Esophagus (tissue), 2 donors: ENCODE measurements around the gene MRI1. TPM values are rescaled to one million over a fixed set of nuclear protein-coding genes. Genes with fewer than 3 reads are reported as not detected.
"Not testable (repeated sequence)": the region's sequence is repeated elsewhere in the genome, so short reads cannot be mapped to it uniquely, and the experiment has no call there.

ENCODE experiments used
- H3K27ac ChIP-seq, 2 donors: one replicate each; pipeline ENCODE4 v1.5.1; 2013; ENCODE audit warnings: low read depth in 2 of 2, mild to moderate bottlenecking in 2 of 2, inconsistent platforms in 1 of 2, low read length in 1 of 2, moderate library complexity in 1 of 2
- H3K27me3 ChIP-seq, 2 donors: one replicate each; pipeline ENCODE4 v1.6.1; 2013; ENCODE audit warnings: low read length in 2 of 2, control low read depth in 1 of 2, mild to moderate bottlenecking in 1 of 2; ENCODE audit not compliant: insufficient read depth in 2 of 2, control insufficient read depth in 1 of 2
- H3K36me3 ChIP-seq, 2 donors: one replicate each; pipeline ENCODE4 v1.6.1; 2013; ENCODE audit warnings: low read length in 1 of 2; ENCODE audit not compliant: control insufficient read depth in 2 of 2, insufficient read depth in 2 of 2
- H3K4me1 ChIP-seq, 2 donors: one replicate each; pipeline ENCODE4 v1.6.1; 2013; ENCODE audit warnings: low read length in 1 of 2; ENCODE audit not compliant: control insufficient read depth in 2 of 2, insufficient read depth in 2 of 2
- H3K4me3 ChIP-seq, 2 donors: one replicate each; pipeline ENCODE4 v1.5.1; 2013; ENCODE audit warnings: low read length in 2 of 2, mild to moderate bottlenecking in 2 of 2, low read depth in 1 of 2, moderate library complexity in 1 of 2
- H3K9me3 ChIP-seq, 2 donors: one replicate each; pipeline ENCODE4 v1.6.1; 2013; ENCODE audit warnings: mild to moderate bottlenecking in 2 of 2, low read depth in 1 of 2, low read length in 1 of 2, moderate library complexity in 1 of 2; ENCODE audit not compliant: control insufficient read depth in 2 of 2, insufficient read depth in 1 of 2
- WGBS, 2 donors: extraction: QIAGEN DNeasy Blood & Tissue Kit; methylation state at CpG; one replicate each; pipeline ENCODE4 v1.1.7; 2013; 5-methylcytosine and 5-hydroxymethylcytosine counted together
- polyA plus RNA-seq, 2 donors: library from polyadenylated mRNA; stranded (reverse); fragments of 200-250 nt; gene quantifications; one replicate each; pipeline ENCODE4 v1.2.3, GENCODE V29; 2013
- donor health status: healthy with polysubstance abuse.
- donor health status: Bipolar disorder and iron deficiency.

MRI1 gene
- polyA plus RNA-seq, 2 donors, result 17.7 to 28.9 TPM

- no peaks in the 10 kb centered on the region for H3K27me3 ChIP-seq
- no peak overlapping the region for H3K4me3 ChIP-seq
- WGBS, 2 donors, result 90 to 92% methylated on average over 19 of the region's 19 CpGs
- peaks cover 3 to 9% of the 10 kb centered on the region in 2 donors for H3K4me1 ChIP-seq
- H3K27ac ChIP-seq, result no peak overlapping the region
- H3K36me3 ChIP-seq, result peaks cover 0 to 9% of the 10 kb centered on the region in 2 donors
- no peaks in the 10 kb centered on the region for H3K9me3 ChIP-seq
These were observed 4.2 kb downstream of the MRI1 start for GRCh38 chr19:13768510-13768909.

- H3K9me3 ChIP-seq, result no peaks in the 10 kb centered on the region
- peaks cover 3 to 5% of the 10 kb centered on the region in 2 donors for H3K4me1 ChIP-seq
- H3K27me3 ChIP-seq, result no peaks in the 10 kb centered on the region
- no peak overlapping the region for H3K27ac ChIP-seq
- H3K4me3 ChIP-seq, result no peak overlapping the region
- WGBS, 2 donors, result 84 to 86% methylated on average over 16 of the region's 16 CpGs
- peaks cover 0 to 9% of the 10 kb centered on the region in 2 donors for H3K36me3 ChIP-seq
These were observed 5.8 kb downstream of the MRI1 start for GRCh38 chr19:13770013-13770635.

- Histone ChIP-seq H3K36me3 (peaks cover 0 to 17% of the 10 kb centered on the region in 2 donors), H3K27ac (peak within 1 kb of the TSS; percentile 94), H3K27me3 (no peaks in the 10 kb centered on the region), H3K4me3 (peak within 1 kb of the TSS; percentile 94 to 98), H3K4me1 (peaks cover 0 to 2% of the 10 kb centered on the region in 2 donors), H3K9me3 (no peaks in the 10 kb centered on the region)
- WGBS, 2 donors, result 0 to 1% methylated on average over 61 of the region's 61 CpGs
These were observed 10.2 kb downstream of the MRI1 start, which contains the start of gene C19orf53 for GRCh38 chr19:13774217-13775191. Gene C19orf53, plus strand, starts transcription at chr19:13774456. Its CDS starts 22 bp downstream, at chr19:13774478.

- Histone ChIP-seq H3K27ac (no peak overlapping the region), H3K27me3 (no peaks in the 10 kb centered on the region), H3K4me3 (no peak overlapping the region), H3K36me3 (peaks cover 0 to 17% of the 10 kb centered on the region in 2 donors), H3K9me3 (no peaks in the 10 kb centered on the region), H3K4me1 (peaks cover 0 to 2% of the 10 kb centered on the region in 2 donors)
- WGBS, 2 donors, result 80 to 85% methylated on average over 9 of the region's 9 CpGs
These were observed 14.1 kb downstream of the MRI1 start for GRCh38 chr19:13778398-13778797.

GRCh38 chr19:13778847-13779246 lies 14.5 kb downstream of the MRI1 start:
- Histone ChIP-seq H3K27ac (no peak overlapping the region), H3K27me3 (no peaks in the 10 kb centered on the region), H3K4me1 (peaks cover 0 to 2% of the 10 kb centered on the region in 2 donors), H3K36me3 (peaks cover 0 to 17% of the 10 kb centered on the region in 2 donors), H3K9me3 (no peaks in the 10 kb centered on the region), H3K4me3 (no peak overlapping the region)
- 80 to 91% methylated on average over 6 of the region's 6 CpGs for WGBS, 2 donors

- WGBS, 2 donors, result 93 to 98% methylated on average over 8 of the region's 8 CpGs
- H3K36me3 ChIP-seq, result peaks cover 0 to 17% of the 10 kb centered on the region in 2 donors
- not testable (repeated sequence) for H3K9me3 ChIP-seq, H3K4me3 ChIP-seq, H3K4me1 ChIP-seq, H3K27me3 ChIP-seq, H3K27ac ChIP-seq
These were observed 15.5 kb downstream of the MRI1 start for GRCh38 chr19:13779794-13780193.

- no peaks in the 10 kb centered on the region for H3K27me3 ChIP-seq
- H3K4me1 ChIP-seq, result peaks cover 0 to 4% of the 10 kb centered on the region in 2 donors
- WGBS, 2 donors, result 9 to 10% methylated on average over 5 of the region's 5 CpGs
- peak overlapping the region in 1 of 2 donors; percentile 40 for H3K27ac ChIP-seq
- H3K9me3 ChIP-seq, result no peaks in the 10 kb centered on the region
- peaks cover 0 to 17% of the 10 kb centered on the region in 2 donors for H3K36me3 ChIP-seq
- H3K4me3 ChIP-seq, result no peak overlapping the region
These were observed 17.2 kb downstream of the MRI1 start for GRCh38 chr19:13781547-13781946.

- Histone ChIP-seq H3K27ac (peak overlapping the region in 1 of 2 donors; percentile 52), H3K4me1 (peaks cover 0 to 4% of the 10 kb centered on the region in 2 donors), H3K4me3 (no peak overlapping the region)
These were observed 18.2 kb downstream of the MRI1 start for GRCh38 chr19:13782537-13782936.

GRCh38 chr19:13783565-13784500 lies 19.5 kb downstream of the MRI1 start:
- no peaks in the 10 kb centered on the region for H3K9me3 ChIP-seq
- WGBS, 2 donors, result 75 to 84% methylated on average over 18 of the region's 18 CpGs
- peaks cover 0 to 4% of the 10 kb centered on the region in 2 donors for H3K4me1 ChIP-seq
- no peaks in the 10 kb centered on the region for H3K27me3 ChIP-seq
- H3K27ac ChIP-seq, result no peak overlapping the region
- no peak overlapping the region for H3K4me3 ChIP-seq
- peaks cover 0 to under 1% of the 10 kb centered on the region in 2 donors for H3K36me3 ChIP-seq

More at GRCh38 chr19:13782537-13782936, 18.2 kb downstream of the MRI1 start:
- 67 to 73% methylated on average over 8 of the region's 8 CpGs for WGBS, 2 donors
- no peaks in the 10 kb centered on the region for H3K27me3 ChIP-seq
- no peaks in the 10 kb centered on the region for H3K9me3 ChIP-seq
- peaks cover 0 to 13% of the 10 kb centered on the region in 2 donors for H3K36me3 ChIP-seq
